Heart left ventricle (tissue), 16 donors: ENCODE data around the gene NYAP2. TPM values are rescaled to one million over a fixed set of nuclear protein-coding genes. Genes with fewer than 3 reads are reported as not detected.

Experiments
- ATAC-seq, 4 donors: fragments of 200-7000 bp; cut with Tn5 transposase; one replicate each; pipeline ENCODE4 v1.9.1; 2020 to 2022; ENCODE audit warnings: moderate library complexity in 4 of 4, mild to moderate bottlenecking in 3 of 4, moderate number of reproducible peaks in 1 of 4
- DNase-seq, 5 donors: peaks; one replicate each; pipeline ENCODE4 v3.0.0-alpha.2; 2020
- H3K27ac ChIP-seq, 12 donors: fragments of 200-600 bp; sonication (generic) in 4 of 12; one replicate each; pipeline versions ENCODE4 v1.5.0 to v1.8.0; 2016 to 2022; ENCODE audit warnings: mild to moderate bottlenecking in 2 of 12
- H3K27me3 ChIP-seq, 9 donors: fragments of 200-600 bp; sonication (generic) in 2 of 9; one replicate each; pipeline versions ENCODE4 v1.5.1 to v1.8.0; 2016 to 2022; ENCODE audit warnings: mild to moderate bottlenecking in 3 of 9
- H3K36me3 ChIP-seq, 9 donors: fragments of 200-600 bp; sonication (generic) in 2 of 9; one replicate each; pipeline versions ENCODE4 v1.5.0 to v1.8.0; 2018 to 2022; ENCODE audit warnings: mild to moderate bottlenecking in 2 of 9
- H3K4me1 ChIP-seq, 12 donors: fragments of 200-600 bp; sonication (generic) in 4 of 12; one replicate each; pipeline versions ENCODE4 v1.5.0 to v1.8.0; 2016 to 2022; ENCODE audit warnings: mild to moderate bottlenecking in 3 of 12
- H3K4me3 ChIP-seq, 12 donors: fragments of 200-600 bp; sonication (generic) in 4 of 12; one replicate each; pipeline versions ENCODE4 v1.5.0 to v1.8.0; 2017 to 2022; ENCODE audit warnings: mild to moderate bottlenecking in 9 of 12, moderate library complexity in 4 of 12
- H3K9me3 ChIP-seq, 12 donors: fragments of 200-600 bp; sonication (generic) in 4 of 12; one replicate each; pipeline versions ENCODE4 v1.5.0 to v1.8.0; 2016 to 2022; ENCODE audit warnings: mild to moderate bottlenecking in 1 of 12
- POLR2A ChIP-seq, 2 donors: fragments of 450-650 bp; IDR thresholded peaks; one replicate each; pipeline ENCODE4 v1.6.1; 2017; ENCODE audit warnings: antibody characterized with exemption in 2 of 2, mild to moderate bottlenecking in 2 of 2, moderate library complexity in 2 of 2
- WGBS, 4 donors: extraction: QIAGEN DNeasy Blood & Tissue Kit in 2 of 4; methylation state at CpG; one replicate each; pipeline versions ENCODE4 v1.1.5 to v1.1.7; 2013 to 2018; 5-methylcytosine and 5-hydroxymethylcytosine counted together
- intact Hi-C, 10 donors: fragments of 100-400 bp; cut with DNase I; formaldehyde crosslinking; loops; one replicate each; pipeline versions ENCODE4 v1.11.1 to v1.14.2; 2022
- polyA plus RNA-seq, 2 donors: library from polyadenylated mRNA; stranded (reverse); fragments of 200-250 nt; gene quantifications; one replicate each; pipeline ENCODE4 v1.2.3, GENCODE V29; 2013
- total RNA-seq, 9 donors: library from RNA; depleted of rRNA in 2 of 9; stranded (reverse); fragments of >200 nt in 2 of 9; fragmentation: NEBNext Ultra II Directional in 3 of 9; extraction: Animal tissue kit (Norgen Biotek cat#: 25700) in 3 of 9; gene quantifications; one replicate each; pipeline versions ENCODE4 v1.1.0 to v1.2.4, GENCODE V29; 2016 to 2023
- TF ChIP-seq, protein P1 (sequence below), 12 donors: fragments of 200-600 bp; sonication (generic) in 4 of 12; IDR thresholded peaks; one replicate each; pipeline versions ENCODE4 v1.5.0 to v1.8.0; 2018 to 2022; ENCODE audit warnings: antibody characterized with exemption in 12 of 12, mild to moderate bottlenecking in 5 of 12
- donor health status: ischemic (EF 13 %, LVEDD 7.1; RV severe dilation, severe dysfunction).
- donor health status: healthy with polysubstance abuse.
- donor health status: DM: no; HTN: yes; CAD: no.
- donor health status: DM: no; HTN: no; CAD: no.
- donor health status: ischemic (EF 25% LVEDD 6.9; RV normal size, moderate dysfunction).
- donor health status: ischemic (EF 25% LVEDD 5.7; RV mildly dilated, moderate dysfunction).
- donor health status: healthy.
- donor health status: DM: yes; HTN: yes; CAD: no.
- donor health status: ischemic (EF 35%, LVEDD 5.7; RV mildly dilated, moderate dysfunction).
- donor health status: nonischemic (EF 11% LVEDD 7.7; RV severe dilation, severe dysfunction).
- donor health status: DM: yes; HTN: yes; CAD: no.
- donor health status: PGD.
- donor health status: ischemic (EF 29% LVEDD 5.4; RV normal size, mild dysfunction).
- donor health status: nonischemic (EF 23%, LVEDD 6.1; RV moderate dilation, normal function).

NYAP2 gene
- total and polyA plus RNA-seq, 11 donors, result not detected

DNA sequence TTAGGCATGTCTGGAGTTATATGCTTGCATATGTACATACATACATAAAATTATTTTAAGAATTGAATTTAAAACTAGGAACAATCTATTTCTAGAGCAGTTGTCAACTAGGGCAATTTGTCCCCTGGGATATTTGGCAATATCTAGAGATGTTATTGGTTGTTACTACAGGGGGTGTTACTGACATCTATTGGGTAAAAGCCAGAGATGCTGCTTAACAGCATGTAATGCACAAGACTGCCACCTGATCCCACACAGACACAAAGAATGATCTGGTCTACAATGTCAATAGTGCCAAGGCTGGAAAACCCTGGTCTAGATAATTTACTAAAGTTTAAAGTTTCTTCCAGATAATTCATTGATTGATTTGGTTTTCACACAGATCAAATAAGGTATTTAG lies 185.3 kb downstream of the NYAP2 start:
- no peak for ATAC-seq
- intact Hi-C loops, result no loop called here
- no peak overlapping the region for H3K27ac ChIP-seq

DNA sequence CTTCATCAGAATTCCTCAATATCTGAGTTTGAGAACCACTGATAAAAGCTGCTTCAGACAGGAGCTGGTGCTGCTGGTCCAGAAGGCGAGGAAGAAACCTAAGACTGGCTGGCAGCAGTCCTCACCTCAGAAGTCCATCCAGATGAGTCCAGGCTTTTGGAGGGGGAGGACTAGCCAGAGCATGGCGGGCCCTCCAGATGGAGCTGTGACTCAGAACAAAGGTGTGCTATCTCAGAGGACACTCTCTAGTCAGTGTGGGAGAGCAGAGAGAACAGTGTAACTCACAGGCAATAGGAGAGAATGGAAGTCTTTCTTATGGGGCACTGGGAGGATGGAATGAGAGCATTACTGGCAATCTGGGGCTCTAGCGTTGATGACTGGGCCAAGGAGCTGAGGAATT lies 191.4 kb downstream of the NYAP2 start:
- no peak overlapping the region for H3K4me3 ChIP-seq
- TF ChIP-seq, protein P1, sequence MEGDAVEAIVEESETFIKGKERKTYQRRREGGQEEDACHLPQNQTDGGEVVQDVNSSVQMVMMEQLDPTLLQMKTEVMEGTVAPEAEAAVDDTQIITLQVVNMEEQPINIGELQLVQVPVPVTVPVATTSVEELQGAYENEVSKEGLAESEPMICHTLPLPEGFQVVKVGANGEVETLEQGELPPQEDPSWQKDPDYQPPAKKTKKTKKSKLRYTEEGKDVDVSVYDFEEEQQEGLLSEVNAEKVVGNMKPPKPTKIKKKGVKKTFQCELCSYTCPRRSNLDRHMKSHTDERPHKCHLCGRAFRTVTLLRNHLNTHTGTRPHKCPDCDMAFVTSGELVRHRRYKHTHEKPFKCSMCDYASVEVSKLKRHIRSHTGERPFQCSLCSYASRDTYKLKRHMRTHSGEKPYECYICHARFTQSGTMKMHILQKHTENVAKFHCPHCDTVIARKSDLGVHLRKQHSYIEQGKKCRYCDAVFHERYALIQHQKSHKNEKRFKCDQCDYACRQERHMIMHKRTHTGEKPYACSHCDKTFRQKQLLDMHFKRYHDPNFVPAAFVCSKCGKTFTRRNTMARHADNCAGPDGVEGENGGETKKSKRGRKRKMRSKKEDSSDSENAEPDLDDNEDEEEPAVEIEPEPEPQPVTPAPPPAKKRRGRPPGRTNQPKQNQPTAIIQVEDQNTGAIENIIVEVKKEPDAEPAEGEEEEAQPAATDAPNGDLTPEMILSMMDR (IDR thresholded peaks at IDR 0.05), result no peak
- no peak for TF ChIP-seq POLR2A (IDR thresholded peaks at IDR 0.05)
- DNase-seq (no peak), ATAC-seq (no peak)
- H3K36me3 ChIP-seq, result no peaks in the 10 kb centered on the region
- intact Hi-C loops, result no loop called here
- no peaks in the 10 kb centered on the region for H3K4me1 ChIP-seq
- no peaks in the 10 kb centered on the region for H3K27me3 ChIP-seq
- H3K9me3 ChIP-seq, result no peaks in the 10 kb centered on the region
- WGBS, 4 donors, result 68 to 87% (median 78%) methylated on average over 3 of the region's 3 CpGs
- H3K27ac ChIP-seq, result no peak overlapping the region

More for the DNA sequence above, 185.3 kb downstream of the NYAP2 start:
- no peak for TF ChIP-seq POLR2A (IDR thresholded peaks at IDR 0.05)
- TF ChIP-seq, protein P1 (IDR thresholded peaks at IDR 0.05), result no peak
- H3K4me3 ChIP-seq, result no peak overlapping the region
- H3K4me1 ChIP-seq, result no peaks in the 10 kb centered on the region
- H3K9me3 ChIP-seq, result no peaks in the 10 kb centered on the region
- no peaks in the 10 kb centered on the region for H3K36me3 ChIP-seq
- no peaks in the 10 kb centered on the region for H3K27me3 ChIP-seq
- no peak for DNase-seq

DNA sequence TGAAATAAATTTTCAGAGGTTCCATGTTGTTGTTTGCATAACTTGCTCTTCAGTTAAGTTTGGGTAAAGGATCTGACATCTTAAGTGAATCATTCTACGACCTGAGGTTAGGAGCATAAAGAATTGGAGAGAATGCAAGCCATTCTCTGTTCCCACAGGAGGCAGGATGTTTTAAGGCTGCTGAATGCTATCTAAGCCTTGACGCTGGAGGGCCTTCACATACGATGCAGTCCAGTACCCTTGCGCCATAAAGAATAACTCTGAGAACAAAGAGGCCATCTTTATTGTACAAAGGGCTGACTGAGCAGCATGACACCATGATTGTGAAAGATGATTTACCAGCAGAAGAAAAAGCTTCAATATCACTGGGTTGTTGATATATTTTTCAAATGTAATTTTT lies 198.4 kb downstream of the NYAP2 start:
- Histone ChIP-seq H3K4me1 (no peaks in the 10 kb centered on the region), H3K27me3 (no peaks in the 10 kb centered on the region), H3K36me3 (no peaks in the 10 kb centered on the region), H3K27ac (no peak overlapping the region), H3K4me3 (no peak overlapping the region), H3K9me3 (peaks cover 0 to 16% (median 4%) of the 10 kb centered on the region in 12 donors)
- 63 to 69% (median 66%) methylated on average over 4 of the region's 4 CpGs for WGBS, 4 donors
- intact Hi-C loops, result no loop called here
- ATAC-seq (no peak), DNase-seq (no peak)
- TF ChIP-seq, protein P1 (IDR thresholded peaks at IDR 0.05), result no peak
- TF ChIP-seq POLR2A (IDR thresholded peaks at IDR 0.05), result no peak

DNA sequence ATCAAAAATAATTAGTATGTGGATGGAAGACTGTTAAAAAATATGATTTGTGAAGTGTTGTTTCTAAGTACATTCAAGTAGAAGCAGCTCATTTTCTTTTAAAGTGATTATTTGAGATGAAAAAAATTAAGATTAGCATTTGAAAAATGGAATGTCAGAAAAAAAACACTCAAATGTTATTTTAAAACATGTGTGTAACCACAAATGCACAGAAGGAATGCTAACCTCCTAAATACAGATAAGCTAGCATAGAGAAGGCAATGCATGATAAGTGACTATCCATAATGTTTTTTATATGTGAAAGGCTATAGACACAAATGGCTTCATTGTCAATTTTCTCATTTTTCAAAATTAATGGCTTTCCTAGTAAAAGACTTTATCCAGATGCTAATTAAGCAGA lies 198.9 kb downstream of the NYAP2 start:
- Histone ChIP-seq H3K27ac (no peak overlapping the region), H3K36me3 (no peaks in the 10 kb centered on the region), H3K27me3 (no peaks in the 10 kb centered on the region), H3K4me1 (no peaks in the 10 kb centered on the region), H3K9me3 (peaks cover 0 to 16% (median 4%) of the 10 kb centered on the region in 12 donors), H3K4me3 (no peak overlapping the region)
- intact Hi-C loops, result no loop called here
- no peak for TF ChIP-seq POLR2A (IDR thresholded peaks at IDR 0.05)
- TF ChIP-seq, protein P1 (IDR thresholded peaks at IDR 0.05), result no peak
- DNase-seq (no peak), ATAC-seq (no peak)
